Measurements from ENCODE around the gene VWF.

VWF gene

GRCh38 chr12:6074979-6075585 lies 49.4 kb downstream of the VWF start:
- TF ChIP-seq, protein P1, sequence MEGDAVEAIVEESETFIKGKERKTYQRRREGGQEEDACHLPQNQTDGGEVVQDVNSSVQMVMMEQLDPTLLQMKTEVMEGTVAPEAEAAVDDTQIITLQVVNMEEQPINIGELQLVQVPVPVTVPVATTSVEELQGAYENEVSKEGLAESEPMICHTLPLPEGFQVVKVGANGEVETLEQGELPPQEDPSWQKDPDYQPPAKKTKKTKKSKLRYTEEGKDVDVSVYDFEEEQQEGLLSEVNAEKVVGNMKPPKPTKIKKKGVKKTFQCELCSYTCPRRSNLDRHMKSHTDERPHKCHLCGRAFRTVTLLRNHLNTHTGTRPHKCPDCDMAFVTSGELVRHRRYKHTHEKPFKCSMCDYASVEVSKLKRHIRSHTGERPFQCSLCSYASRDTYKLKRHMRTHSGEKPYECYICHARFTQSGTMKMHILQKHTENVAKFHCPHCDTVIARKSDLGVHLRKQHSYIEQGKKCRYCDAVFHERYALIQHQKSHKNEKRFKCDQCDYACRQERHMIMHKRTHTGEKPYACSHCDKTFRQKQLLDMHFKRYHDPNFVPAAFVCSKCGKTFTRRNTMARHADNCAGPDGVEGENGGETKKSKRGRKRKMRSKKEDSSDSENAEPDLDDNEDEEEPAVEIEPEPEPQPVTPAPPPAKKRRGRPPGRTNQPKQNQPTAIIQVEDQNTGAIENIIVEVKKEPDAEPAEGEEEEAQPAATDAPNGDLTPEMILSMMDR (IDR thresholded peaks at IDR 0.05; ENCODE audit: insufficient read depth, low read length): no peak
- no peak for TF ChIP-seq REST (IDR thresholded peaks at IDR 0.05; ENCODE audit: insufficient replicate concordance, low read depth)
- TF ChIP-seq SPI1 (IDR thresholded peaks at IDR 0.05; ENCODE audit: borderline replicate concordance, low read depth): no peak
- TF ChIP-seq GABPA (IDR thresholded peaks at IDR 0.05; ENCODE audit: low read depth): no peak
- no peak for TF ChIP-seq POLR2AphosphoS5 (IDR thresholded peaks at IDR 0.05; ENCODE audit: low read depth)
- Histone ChIP-seq H3K27ac (replicated peaks) (no peak overlapping the region), H3K4me3 (replicated peaks; ENCODE audit: insufficient read depth, low read length) (peak overlapping the region; percentile 1; the same call in 1 of the 2 replicates), H3K27me3 (ENCODE audit: insufficient read depth, poor library complexity, severe bottlenecking) (peaks cover 28% of the 10 kb centered on the region)
- DNase-seq (ENCODE audit: low read depth in 1 of 2, low spot score in 1 of 2): no peak

- TF ChIP-seq POLR2AphosphoS5 (IDR thresholded peaks at IDR 0.05; ENCODE audit: low read depth) (no peak), REST (IDR thresholded peaks at IDR 0.05; ENCODE audit: insufficient replicate concordance, low read depth) (no peak), SPI1 (IDR thresholded peaks at IDR 0.05; ENCODE audit: borderline replicate concordance, low read depth) (no peak), GABPA (IDR thresholded peaks at IDR 0.05; ENCODE audit: low read depth) (no peak)
- TF ChIP-seq, protein P1 (IDR thresholded peaks at IDR 0.05; ENCODE audit: insufficient read depth, low read length): no peak
- no peak overlapping the region for H3K27ac ChIP-seq (replicated peaks)
- H3K27me3 ChIP-seq (ENCODE audit: insufficient read depth, poor library complexity, severe bottlenecking): peaks cover 28% of the 10 kb centered on the region
- no peak for DNase-seq (ENCODE audit: low read depth in 1 of 2, low spot score in 1 of 2)
- no peak overlapping the region for H3K4me3 ChIP-seq (replicated peaks; ENCODE audit: insufficient read depth, low read length)
Observed at GRCh38 chr12:6074427-6074826, 50.0 kb downstream of the VWF start.

DNA sequence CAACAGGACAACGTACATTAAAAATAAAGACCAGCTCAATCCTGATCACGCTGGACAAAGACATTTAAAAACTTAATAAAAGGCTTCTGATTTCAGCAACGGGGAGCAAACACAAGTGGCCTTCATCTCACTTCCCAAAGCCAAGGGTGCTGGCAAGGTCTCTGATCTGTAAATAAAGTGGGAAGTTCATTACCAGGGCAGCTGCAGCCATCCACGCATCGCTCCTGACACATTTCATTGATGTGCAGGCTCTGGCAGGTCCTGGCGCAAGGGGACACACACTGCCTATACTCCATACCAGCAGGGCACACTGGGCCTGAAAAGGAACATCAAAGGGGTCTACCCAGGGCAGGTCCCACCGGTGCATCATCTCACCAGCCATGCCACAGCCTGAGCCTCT lies 51.0 kb downstream of the VWF start:
- Histone ChIP-seq H3K4me3 (replicated peaks; ENCODE audit: insufficient read depth, low read length) (no peak overlapping the region), H3K27ac (replicated peaks) (no peak overlapping the region), H3K27me3 (ENCODE audit: insufficient read depth, poor library complexity, severe bottlenecking) (peaks cover 28% of the 10 kb centered on the region)
- no peak for DNase-seq (ENCODE audit: low read depth in 1 of 2, low spot score in 1 of 2)
- TF ChIP-seq, protein P1 (IDR thresholded peaks at IDR 0.05; ENCODE audit: insufficient read depth, low read length): no peak
- TF ChIP-seq GABPA (IDR thresholded peaks at IDR 0.05; ENCODE audit: low read depth) (no peak), SPI1 (IDR thresholded peaks at IDR 0.05; ENCODE audit: borderline replicate concordance, low read depth) (no peak), POLR2AphosphoS5 (IDR thresholded peaks at IDR 0.05; ENCODE audit: low read depth) (no peak), REST (IDR thresholded peaks at IDR 0.05; ENCODE audit: insufficient replicate concordance, low read depth) (no peak)
